ENCODE results near the gene TRAF4.
"Not testable (repeated sequence)": the region's sequence is repeated elsewhere in the genome, so short reads cannot be mapped to it uniquely, and the experiment has no call there.

Gene TRAF4

DNA sequence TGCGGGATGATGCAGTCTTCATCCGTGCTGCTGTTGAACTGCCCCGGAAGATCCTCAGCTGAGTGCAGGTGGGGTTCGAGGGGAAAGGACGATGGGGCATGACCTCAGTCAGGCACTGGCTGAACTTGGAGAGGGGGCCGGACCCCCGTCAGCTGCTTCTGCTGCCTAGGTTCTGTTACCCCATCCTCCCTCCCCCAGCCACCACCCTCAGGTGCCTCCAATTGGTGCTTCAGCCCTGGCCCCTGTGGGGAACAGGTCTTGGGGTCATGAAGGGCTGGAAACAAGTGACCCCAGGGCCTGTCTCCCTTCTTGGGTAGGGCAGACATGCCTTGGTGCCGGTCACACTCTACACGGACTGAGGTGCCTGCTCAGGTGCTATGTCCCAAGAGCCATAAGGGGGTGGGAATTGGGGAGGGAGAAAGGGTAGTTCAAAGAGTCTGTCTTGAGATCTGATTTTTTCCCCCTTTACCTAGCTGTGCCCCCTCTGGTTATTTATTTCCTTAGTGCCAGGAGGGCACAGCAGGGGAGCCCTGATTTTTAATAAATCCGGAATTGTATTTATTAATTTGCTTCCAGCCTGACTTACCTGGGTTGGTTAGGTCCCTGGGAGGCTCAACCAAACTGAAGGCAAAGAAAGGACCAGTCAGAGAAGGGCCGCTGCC is 5.8 kb downstream of the TRAF4 start:
- DNase-seq = no peak

DNA sequence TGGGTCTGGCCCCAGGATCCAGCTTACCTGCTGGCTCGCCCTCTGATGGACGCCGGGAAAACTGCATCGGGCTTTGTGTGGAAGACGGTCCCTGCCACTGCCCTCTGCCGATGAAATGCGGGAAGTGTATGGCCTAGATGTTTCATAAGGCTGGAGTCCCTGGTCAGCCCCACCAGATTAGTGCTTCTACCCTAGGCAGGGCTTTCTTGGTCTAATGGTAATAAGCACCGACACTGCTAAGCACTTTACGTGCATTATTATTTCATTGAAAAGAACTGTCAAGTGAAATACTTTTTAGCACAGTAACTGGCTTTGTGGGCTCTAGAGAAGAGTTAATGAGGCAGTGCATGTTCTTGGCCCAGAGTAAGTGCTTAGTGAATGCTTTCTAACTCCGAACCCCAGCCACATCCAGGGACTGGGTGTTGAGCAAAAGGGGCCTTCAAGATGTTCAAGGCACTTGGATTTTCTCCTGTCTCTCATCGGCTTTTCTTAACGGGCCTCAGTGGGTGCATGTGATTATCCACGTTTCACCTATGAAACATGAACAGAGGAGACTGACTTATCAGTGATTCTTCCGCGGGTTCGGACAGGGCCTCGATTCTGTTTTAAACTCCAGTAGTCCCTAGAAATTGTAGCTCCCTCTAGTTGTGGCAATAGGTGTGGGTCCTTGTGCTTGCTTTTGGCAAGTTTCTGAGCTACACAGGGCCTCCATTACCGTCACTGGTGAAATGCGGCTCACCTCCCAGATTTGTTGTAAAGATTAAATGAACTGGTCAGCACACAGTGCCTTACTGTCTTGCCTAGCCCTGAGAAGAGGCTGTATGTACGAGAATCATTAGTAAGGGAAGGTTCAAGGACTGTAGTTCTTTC is 6.6 kb downstream of the TRAF4 start:
- peak; percentile 88 for DNase-seq

DNA sequence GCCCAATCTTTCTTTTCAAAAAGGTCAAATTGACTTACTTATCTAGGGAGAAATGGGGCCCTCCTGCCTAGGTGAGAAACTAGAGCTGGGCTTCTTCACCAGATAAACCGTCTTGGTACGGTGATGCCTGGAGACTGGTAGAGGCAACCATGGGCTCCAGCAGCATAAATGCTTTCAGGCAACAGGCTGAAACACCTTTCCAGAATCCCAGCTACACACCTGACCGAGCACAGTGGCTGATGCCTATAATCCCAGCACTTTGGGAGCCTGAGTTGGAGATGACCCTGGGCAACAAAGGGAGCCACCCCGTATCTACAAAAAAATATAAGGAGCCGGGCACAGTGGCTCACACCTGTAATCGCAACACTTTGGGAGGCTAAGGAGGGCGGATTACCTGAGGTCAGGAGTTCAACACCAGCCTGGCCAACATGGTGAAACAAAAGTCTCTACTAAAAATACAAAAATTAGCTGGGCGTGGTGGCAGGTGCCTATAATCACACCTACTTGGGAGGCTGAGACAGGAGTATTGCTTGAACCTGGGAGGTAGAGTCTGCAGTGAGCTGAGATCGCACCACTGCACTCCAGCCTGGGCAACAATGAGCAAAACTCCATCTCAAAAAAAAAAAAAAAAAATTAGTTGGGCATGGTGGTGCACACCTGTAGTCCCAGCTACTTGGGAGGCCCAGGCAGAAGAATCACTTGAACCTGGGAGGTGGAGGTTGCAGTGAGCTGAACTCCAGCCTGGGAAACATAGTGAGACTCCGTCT is 8.0 kb downstream of the TRAF4 start:
- DNase-seq = no peak

DNA sequence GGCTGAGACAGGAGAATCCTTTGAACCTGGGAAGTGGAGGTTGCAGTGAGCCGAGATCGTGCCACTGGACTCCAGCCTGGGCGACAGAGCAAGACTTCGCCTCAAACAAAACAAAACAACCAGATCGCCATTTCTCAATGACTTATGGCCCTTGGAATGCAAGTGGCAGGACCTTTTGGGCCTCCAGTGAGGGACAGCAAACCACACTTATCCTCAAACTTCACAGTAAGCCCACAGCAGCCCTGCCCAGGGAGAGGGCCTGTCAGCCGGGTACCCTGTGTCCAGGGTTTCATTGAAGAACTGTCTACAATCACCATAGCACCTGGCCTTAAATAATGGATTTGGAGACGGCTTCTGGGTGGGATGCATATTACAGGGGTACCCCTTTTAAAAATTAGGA is 11.7 kb downstream of the TRAF4 start:
- no peak for DNase-seq

DNA sequence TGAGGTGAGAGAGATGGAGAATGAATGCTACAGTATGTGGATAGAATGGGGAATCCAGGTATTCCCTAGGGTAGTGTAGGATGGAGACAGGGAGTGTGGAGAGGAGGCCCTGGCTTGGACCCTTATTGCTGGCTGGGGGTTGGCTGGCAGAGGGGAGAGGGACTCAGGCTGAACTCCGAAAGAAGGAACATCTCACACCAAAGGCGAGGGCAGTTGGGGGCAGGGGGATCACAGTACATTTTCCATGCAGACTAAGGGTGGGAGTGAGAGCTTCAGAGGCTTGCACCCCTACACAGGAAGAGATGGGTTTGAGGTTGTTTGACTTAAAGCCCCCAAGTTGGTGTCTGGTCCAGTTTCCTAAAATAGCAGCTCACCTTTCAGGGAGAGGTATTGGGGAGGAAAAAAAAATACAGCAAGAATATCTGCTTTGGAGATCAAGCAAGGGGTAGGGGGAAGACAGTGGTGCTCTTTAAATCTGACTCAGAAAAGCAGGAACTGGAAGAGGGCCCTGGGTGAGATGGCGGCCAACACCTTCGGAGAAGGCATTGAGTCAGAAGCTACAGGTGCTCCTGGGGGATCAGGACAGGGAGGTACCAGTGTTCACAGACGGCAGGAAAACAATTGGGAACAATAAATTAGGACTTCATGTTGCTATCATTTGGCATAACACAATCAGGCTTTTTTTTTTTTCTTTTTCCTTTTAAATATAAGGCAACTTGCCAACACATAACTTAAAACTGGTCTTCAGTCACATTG is 12.4 kb downstream of the TRAF4 start:
- no peak for DNase-seq

DNA sequence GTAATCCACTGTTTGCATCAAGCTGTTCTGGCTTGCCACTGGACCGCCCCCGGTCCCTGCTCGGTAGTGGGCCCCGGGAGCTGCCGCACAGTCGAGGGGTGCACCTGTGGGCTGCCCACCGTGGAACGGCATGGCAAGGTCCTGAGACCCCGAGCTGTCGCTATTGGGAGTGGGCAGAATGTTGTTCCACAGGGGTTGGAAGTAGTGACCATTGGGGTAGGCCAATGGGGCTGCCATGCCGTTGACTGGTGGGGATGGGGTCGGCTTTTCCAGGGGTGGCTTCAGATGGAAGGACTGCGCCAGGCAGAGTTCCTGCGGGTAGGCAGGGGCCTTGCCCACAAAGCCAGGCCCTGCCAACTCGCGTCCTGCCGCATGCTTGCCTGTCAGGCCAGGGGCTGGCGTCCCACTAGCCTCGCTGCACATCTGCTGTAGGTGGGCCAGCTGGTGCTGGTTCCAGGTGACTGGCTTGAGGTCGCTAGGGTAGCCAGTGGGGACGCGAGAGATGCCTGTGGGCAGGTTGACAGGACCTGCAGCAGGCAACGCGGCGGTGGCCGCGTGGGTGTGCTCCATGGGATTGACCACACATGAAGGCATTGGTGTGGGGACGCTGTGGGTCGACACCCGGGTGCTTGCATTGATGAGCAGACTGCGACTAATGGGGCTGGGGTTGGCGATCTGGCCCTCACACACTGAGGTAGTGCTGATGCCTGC is 14.8 kb downstream of the TRAF4 start:
- no peak for DNase-seq

DNA sequence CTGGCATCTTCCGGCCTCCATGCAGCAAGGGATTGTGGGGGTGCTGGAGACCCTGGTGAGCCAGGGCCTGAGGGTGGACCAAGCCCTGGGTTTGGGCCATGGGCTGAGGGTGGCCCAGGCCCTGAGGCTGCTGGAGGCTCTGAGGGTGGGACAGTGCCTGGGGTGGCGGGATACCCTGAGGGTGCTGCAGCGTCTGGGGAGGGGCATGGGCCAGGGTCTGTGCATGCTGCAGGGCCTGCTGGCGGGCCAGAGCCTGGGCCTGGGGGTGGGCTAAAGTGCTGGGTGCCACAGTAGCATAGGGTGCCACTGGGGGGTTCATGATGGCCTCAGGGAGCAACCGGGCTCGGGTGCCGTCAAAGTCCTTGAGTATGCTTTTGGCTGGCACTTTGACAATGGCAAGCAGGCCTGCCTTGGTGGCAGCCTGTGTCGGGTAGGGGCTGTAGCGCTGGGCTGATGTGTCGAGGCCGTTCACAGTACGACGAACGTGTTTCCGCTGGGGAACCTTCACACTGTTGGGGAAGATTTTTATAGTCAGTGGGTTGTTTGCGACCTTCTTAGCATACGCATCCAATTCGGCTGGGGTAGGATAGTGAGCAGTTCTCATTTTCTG is 15.6 kb downstream of the TRAF4 start:
- no peak for DNase-seq

DNA sequence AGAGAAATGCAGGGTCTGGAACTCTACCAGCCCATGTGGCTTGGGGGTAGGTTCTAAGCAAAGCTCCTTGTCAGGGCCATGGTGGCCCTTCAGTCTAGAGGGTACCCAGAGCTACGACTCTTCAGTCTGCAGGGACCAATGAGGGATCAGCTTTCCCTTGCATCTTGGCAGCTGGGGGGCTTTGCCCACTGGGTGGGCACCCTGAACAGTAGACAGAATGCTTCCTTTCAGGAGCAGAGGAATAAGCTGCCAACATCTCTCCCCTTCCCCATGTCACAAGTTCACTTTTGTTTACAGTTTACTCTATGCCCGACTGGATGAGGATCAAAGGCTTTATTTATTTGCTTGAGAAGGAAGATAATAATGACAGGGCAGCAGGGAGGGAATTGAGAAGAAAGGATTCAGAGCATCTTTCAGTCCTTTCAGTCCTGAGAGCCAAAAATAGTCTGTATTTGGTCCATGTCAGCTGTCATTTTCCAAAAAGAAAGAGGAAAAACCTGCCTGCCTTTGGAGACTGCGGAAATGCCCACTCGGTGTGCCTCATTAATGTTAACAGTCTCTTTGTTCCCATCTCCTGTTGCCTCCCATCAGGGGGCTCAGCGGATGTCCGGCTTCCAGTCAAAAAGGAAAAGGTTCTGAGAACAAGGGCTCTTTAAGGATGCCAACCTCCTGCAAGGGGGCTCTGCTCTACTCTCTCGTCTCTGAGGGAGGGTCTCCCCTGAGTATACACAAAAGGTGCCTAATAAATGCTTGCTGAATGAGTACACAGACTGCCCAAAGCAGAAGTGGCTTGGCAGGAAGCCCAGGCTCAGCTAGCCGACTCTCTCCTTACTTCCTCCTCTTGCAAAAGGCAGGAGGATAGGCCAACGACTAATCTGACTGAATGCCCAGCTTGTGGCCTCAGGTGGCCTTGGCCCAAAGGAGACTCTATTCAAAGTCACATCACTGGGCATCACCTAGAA is 17.1 kb downstream of the TRAF4 start:
- no peak for DNase-seq

DNA sequence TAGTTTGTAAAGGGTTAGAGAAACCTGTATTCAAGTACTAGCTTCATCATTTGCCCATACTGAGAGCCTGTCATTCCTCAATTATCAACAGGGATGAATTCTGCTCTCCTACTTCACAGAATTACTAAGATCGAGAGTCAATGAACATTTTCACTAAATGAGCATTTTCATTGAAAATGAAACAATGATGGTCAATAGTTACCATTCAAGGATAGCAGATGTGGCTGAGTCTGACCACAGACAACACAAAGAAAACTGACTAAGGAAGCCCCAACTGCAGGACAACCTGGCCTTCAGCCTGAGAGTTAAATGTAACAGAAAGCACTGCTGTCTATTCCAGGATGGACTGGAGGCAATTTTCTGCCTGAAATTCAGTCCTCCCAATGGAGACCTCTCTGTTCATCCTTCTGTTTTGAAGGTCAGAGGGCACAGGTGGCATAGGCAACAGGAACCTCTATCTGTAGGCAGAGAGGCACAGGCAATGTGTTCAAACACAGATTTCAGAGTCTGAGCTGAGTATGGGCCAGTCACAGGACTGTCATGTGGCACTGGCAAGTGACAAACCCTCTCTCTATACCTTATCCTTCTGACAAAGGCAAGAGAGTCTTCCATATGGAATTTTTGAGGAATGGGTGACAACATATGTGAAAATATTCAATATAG is 19.5 kb downstream of the TRAF4 start:
- no peak for DNase-seq

DNA sequence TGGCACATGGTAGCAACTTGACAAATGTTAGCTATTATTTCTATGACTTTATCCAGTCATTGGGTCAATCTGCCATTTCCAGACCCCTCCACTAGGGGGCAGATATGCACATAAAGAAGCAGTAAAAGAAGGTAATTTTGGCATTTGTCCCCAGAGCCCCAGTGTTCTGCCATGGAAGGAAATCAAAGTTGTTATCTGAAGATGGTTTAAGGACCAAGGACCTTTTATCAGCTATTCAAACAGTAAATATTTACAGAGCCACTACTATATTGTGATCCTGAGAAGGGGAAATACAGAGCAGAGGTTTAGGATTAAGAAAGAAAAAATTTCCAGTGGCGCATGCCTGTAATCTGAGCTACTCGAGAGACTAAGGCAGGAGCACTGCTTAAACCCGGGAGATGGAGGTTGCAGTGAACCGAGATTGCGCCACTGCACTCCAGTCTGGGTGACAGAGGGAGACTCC is 20.0 kb downstream of the TRAF4 start:
- peak; percentile 81 for DNase-seq

DNA sequence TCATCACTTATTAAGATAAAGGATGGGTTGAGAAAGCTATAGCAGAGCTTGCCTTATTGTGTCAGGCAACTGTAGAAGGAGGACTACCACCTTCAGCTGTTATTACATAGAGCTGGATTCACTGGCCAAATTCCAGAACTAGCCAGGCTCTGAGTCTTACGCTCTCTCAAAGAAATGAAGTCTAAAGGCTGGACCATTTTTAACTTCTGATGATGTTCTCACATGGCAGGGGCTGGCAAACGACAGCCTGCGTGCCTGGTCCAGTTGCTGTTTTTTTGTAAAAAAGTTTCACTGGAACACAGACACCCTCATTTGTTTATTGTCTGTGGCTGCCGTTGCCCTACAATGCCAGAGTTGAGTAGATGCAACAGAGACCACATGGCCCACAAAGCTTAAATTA is 21.2 kb downstream of the TRAF4 start:
- no peak for DNase-seq

DNA sequence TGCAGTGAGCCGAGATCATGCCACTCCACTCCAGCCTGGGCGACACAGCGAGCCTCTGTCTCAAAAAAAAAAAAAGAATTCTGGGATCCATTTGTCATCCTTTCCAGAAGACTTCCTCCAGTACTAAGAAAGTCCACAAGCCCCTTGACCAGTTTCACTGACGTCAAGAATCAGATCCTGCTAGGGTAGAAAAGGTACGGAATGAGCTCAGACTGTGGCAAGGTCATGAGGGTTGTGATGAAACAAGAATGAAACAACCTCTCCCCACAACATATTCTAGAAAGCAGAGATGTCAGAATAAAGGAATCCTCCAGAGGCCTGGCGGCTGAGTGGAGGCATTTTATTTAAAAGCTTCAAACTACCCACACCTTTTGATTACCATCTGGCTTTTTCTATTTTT is 29.9 kb downstream of the TRAF4 start:
- DNase-seq = no peak

DNA sequence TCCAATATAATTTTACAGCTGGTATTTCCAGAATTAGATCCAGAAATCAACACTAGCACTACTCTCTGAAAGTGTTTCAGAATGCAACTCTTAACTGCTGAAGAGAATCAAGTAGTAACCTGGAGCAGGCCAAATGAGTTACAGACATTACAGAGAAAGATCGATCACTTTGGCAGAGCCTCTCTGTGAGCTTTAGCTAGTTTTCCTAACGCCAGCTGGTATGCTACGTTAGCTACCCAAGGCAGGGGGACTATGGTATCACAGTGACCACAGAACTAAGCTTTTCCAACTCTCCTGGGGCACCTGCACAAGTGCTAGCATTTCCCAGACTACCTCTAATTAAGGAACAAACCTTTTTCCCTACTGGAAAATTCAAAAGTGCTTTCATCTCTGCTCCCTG is 30.4 kb downstream of the TRAF4 start:
- no peak for DNase-seq

DNA sequence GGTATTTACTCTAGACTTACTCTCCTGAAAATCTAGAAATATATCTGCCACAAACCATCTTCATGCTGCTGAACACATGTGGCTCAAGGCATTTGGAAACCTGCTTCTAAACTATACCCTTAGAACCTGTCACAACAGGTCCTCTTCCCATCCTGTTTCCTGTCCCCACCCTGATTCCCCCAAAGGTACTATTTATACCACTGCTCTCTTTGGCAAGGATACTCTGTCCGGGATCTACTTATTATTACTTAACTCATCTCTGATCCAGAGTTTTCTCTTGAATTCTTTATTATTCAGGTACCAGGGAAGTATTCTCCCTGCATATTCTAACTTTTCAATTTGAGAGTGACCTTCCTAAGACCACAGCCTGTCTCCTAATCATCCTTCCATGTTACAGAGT is 33.4 kb downstream of the TRAF4 start:
- no peak for DNase-seq

DNA sequence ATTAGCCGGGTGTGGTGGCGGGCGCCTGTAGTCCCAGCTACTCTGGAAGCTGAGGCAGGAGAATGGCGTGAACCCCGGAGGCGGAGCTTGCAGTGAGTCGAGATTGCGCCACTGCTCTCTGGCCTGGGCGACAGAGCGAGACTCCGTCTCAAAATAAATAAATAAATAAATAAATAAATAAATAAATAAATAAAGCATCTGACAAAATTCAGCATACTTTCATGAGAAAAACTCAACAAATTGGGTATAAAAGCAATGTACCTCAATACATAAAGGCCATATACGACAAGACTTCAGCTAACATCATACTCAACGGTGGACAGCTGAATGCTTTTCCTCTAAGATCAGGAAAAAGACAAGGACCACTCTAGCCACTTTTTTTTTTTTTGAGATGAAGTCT is 35.8 kb downstream of the TRAF4 start:
- DNase-seq = not testable (repeated sequence)

DNA sequence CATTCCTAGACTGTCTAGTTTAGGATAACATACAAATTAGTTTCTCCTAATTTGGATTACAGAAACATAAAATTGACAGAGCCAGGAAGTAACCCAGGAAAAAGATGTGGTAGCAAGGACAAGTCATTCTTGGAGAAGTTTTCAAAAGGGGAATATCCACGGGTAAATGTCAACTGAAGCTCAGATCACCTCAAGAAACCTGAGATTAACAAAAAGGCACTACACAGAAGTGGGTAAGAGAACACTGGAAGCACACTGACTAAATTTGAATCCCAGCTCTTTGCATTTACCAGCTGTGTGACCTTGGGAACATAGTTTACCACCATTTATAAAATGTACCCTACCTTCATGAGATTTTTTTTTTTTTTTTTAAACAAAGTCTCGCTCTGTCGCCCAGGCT is 39.4 kb downstream of the TRAF4 start:
- no peak for DNase-seq

DNA sequence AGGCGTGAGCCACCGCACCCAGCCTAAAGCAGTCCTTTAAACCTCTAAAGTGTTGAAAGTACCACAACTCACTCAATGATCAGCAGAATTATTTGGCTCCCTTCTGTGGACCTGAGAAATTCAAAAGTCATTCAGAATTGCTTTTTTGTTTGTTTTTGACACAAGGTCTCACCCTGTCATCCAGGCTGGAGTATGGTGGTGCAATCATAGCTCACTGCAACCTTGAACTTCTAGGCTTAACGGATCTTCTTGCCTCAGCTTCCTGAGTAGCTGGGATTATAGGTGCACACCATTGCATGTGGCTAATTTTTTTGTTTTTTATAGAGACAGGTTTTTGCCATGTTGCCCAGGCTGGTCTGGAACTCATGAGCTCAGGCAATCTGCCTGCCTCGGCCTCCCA is 44.3 kb downstream of the TRAF4 start:
- DNase-seq = no peak

DNA sequence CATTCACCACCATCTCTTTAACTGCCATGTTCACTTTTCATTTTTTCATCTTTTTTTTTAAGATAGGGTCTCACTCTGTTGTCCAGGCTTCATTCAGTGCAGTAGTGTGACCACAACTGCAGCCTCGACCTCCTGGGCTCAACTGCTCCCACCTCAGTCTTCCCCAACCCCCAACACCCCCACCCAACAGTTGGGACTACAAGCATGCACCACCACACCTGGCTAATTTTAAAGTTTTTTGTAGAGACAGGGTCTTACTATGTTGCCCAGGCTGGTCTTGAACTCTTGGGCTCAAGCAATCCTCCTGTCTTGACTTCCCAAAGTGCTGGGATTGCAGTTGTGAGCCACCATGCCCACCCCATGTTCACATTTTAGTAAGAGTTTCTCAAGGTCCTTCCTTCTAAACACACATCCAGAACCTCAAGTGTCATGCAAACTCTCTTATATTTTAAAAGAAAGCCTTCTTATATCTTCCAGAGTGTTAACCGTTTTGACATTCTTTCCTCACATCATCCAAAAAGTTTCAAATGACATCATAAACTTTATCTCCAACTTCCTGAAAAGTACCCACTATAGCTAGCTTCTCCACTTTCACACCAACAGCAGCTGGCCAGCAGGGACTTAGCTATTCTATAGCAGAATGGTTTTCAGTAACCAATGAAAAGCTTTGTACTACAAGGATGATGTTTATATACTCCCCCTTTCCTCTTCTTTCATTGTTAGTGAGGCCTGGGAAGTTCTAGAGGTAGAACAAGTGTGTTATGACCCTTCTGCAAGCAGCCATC is 49.3 kb downstream of the TRAF4 start:
- DNase-seq = no peak

DNA sequence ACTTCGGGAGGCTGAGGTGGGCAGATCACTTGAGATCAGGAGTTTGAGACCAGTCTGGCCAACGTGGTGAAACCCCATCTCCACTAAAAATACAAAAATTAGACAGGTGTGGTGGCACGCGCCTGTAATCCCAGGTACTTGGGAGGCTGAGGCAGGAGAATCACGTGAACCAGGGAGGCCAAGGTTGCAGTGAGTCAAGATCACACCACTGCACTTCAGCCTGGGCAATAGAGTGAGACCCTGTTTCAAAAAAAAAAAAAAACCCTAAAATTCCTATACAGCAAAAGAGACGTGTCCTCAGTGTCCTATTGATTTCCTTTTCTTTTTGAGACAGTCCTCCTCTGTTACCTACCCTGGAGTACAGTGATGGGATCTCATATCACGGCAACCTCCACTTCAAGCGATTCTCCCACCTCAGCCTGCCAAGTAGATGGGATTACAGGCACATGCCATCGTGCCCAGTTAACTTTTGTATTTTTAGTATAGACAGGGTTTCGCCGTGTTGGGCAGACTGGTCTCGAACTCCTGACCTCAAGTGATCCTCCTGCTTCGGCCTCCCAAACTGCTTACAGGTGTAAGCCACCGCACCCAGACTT is 51.1 kb downstream of the TRAF4 start:
- not testable (repeated sequence) for DNase-seq
